Thoracic aorta (tissue), 2 donors: ENCODE results near the gene VIPR2. TPM values are rescaled to one million over a fixed set of nuclear protein-coding genes. Genes with fewer than 3 reads are reported as not detected.

Experiments used
- ATAC-seq: fragments of 150-250 bp; one replicate; pipeline ENCODE4 v1.8.0; 2017; ENCODE audit warnings: low read depth; ENCODE audit not compliant: insufficient number of reproducible peaks, low FRiP score
- DNase-seq: peaks from one replicate; pipeline ENCODE4 v3.0.0-alpha.2; 2020; ENCODE audit warnings: low spot score
- H3K27ac ChIP-seq, 2 donors: fragments of 200-600 bp; sonication (generic); 1 replicate in 1 of 2; 2 replicates in 1 of 2; pipeline ENCODE4 v1.5.1; 2016; ENCODE audit warnings: mild to moderate bottlenecking in 2 of 2, moderate library complexity in 2 of 2
- H3K27me3 ChIP-seq: fragments of 200-600 bp; sonication (generic); replicated peaks from 2 replicates; pipeline ENCODE4 v1.6.0; 2016; ENCODE audit warnings: mild to moderate bottlenecking; ENCODE audit not compliant: insufficient read depth
- H3K36me3 ChIP-seq: fragments of 200-600 bp; sonication (generic); one replicate; pipeline ENCODE4 v1.5.1; 2016
- H3K4me1 ChIP-seq, 2 donors: fragments of 200-600 bp; sonication (generic); 1 replicate in 1 of 2; 2 replicates in 1 of 2; pipeline versions ENCODE4 v1.5.1 to v1.6.0; 2016; ENCODE audit warnings: low read depth in 2 of 2, mild to moderate bottlenecking in 1 of 2; ENCODE audit not compliant: control insufficient read depth in 1 of 2
- H3K4me3 ChIP-seq: fragments of 200-600 bp; sonication (generic); 2 replicates; pipeline ENCODE4 v1.5.1; 2016; ENCODE audit warnings: mild to moderate bottlenecking
- H3K9me3 ChIP-seq: fragments of 200-600 bp; sonication (generic); 2 replicates; pipeline ENCODE4 v1.5.1; 2016
- total RNA-seq, 2 donors: library from RNA; depleted of rRNA; stranded (reverse); fragments of >200 nt; gene quantifications; one replicate each; pipeline versions ENCODE4 v1.1.0 to v1.2.3, GENCODE V29; 2016
- TF ChIP-seq, protein P1 (sequence below): fragments of 200-600 bp; sonication (generic); IDR thresholded peaks from one replicate; pipeline ENCODE4 v1.5.1; 2019; ENCODE audit warnings: antibody characterized with exemption

VIPR2 gene
- total RNA-seq, 2 donors from 2014 or later = 18.3 to 29.5 TPM

DNA sequence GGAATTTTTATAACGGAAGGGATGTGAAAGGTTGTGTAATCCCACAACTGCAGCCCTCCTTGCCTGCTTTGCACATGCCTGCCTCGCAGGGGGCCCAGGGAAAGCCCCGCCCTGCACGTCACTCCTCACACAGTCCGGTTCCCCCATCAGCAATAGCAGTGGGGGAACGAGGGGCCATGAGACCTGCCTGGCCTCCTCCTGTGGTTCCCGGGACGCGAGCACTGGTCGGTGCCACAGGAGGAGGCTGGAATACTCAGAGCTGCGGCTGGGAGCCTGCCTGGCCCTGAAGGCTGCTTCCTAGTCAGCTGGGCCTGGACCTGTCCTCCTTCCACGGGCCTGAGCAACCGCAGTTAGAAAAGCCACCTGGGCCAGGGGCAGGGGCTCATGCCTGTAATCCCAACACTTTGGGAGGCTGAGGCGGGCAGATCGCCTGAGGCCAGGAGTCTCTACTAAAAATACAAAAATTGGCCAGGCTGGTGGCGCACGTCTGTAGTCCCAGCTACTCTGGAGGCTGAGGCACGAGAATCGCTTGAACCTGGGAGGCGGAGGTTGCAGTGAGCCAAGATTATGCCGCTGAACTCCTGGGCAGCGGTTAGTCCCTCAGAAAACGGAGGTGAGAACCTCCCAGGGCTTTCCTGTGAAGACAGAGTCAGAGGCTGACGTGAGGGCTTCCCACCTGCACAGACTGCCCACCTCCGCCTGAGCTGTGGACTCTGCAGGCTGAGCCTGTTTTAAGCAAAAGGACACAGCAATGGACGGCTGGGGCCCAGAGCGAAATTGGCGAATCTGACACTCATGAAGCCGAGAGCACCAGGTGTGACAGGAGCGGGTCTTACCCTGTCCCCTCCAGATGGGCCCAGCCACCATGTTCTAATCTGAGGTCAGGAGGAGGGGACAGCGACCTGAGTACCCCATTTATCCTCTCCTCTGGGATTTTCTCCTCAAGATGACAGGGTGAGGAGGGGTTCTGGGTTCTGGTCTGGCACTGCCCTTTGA lies 52.9 kb downstream of the VIPR2 start:
- no peaks in the 10 kb centered on the region for H3K9me3 ChIP-seq

GRCh38 chr7:159091041-159091440 lies 53.6 kb downstream of the VIPR2 start:
- ATAC-seq = no peak
- DNase-seq = no peak
- H3K27ac ChIP-seq = peak overlapping the region; percentile 91 to 99

More for the DNA sequence above, 52.9 kb downstream of the VIPR2 start:
- no peaks in the 10 kb centered on the region for H3K27me3 ChIP-seq
- DNase-seq (no peak), ATAC-seq (no peak)
- peaks cover 37 to 57% of the 10 kb centered on the region in 2 donors for H3K4me1 ChIP-seq
- TF ChIP-seq, protein P1, sequence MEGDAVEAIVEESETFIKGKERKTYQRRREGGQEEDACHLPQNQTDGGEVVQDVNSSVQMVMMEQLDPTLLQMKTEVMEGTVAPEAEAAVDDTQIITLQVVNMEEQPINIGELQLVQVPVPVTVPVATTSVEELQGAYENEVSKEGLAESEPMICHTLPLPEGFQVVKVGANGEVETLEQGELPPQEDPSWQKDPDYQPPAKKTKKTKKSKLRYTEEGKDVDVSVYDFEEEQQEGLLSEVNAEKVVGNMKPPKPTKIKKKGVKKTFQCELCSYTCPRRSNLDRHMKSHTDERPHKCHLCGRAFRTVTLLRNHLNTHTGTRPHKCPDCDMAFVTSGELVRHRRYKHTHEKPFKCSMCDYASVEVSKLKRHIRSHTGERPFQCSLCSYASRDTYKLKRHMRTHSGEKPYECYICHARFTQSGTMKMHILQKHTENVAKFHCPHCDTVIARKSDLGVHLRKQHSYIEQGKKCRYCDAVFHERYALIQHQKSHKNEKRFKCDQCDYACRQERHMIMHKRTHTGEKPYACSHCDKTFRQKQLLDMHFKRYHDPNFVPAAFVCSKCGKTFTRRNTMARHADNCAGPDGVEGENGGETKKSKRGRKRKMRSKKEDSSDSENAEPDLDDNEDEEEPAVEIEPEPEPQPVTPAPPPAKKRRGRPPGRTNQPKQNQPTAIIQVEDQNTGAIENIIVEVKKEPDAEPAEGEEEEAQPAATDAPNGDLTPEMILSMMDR = no peak
- H3K36me3 ChIP-seq = no peaks in the 10 kb centered on the region
- H3K4me3 ChIP-seq = no peak overlapping the region
- peak overlapping the region; percentile 91 to 99 for H3K27ac ChIP-seq

DNA sequence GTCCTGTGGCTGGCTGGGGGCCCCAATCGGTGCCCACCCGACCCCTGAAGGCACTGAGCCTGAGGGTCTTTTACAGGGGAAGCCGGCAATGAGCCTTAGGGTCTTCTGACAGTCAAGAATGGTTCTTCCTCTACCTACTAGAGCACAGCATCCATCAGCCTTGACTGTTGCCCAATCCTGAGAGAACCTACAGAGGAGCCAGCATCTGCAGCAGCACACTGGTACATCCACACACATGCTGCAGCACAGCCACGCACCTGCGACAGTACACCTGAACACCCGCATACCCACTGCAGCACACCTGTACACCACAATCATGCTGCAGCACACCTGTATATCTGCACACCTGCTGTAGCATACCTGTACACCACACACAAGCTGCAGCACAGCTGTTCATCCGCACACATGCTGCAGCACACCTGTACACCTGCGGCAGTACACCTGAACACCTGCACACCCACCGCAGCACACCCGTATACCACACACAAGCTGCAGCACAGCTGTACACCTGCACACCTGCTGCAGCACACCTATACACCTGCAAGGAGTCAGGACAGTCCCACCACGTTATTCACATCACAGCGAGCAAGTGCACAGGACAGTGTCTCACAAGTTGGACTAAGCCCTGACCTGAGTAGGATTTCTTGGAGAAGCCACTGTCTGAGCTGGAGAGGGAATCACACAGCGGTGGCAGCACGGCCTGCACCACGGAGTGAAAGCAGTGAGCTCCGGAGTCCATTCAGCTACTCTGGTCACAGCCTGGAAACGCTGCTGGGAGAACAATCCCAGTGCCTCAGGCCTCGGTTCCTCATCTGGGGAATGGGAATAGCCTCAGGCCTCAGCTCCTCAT lies 56.4 kb downstream of the VIPR2 start:
- no peak overlapping the region for H3K4me3 ChIP-seq
- ATAC-seq = no peak
- H3K9me3 ChIP-seq = no peaks in the 10 kb centered on the region
- H3K4me1 ChIP-seq = peaks cover 11 to 22% of the 10 kb centered on the region in 2 donors
- DNase-seq = no peak
- TF ChIP-seq, protein P1 = no peak
- no peak overlapping the region for H3K27ac ChIP-seq
- no peaks in the 10 kb centered on the region for H3K36me3 ChIP-seq
- no peaks in the 10 kb centered on the region for H3K27me3 ChIP-seq

More at GRCh38 chr7:159091041-159091440, 53.6 kb downstream of the VIPR2 start:
- no peak overlapping the region for H3K4me3 ChIP-seq
- H3K27me3 ChIP-seq = no peaks in the 10 kb centered on the region
- H3K36me3 ChIP-seq = no peaks in the 10 kb centered on the region
- H3K4me1 ChIP-seq = peaks cover 30 to 50% of the 10 kb centered on the region in 2 donors
- no peaks in the 10 kb centered on the region for H3K9me3 ChIP-seq
- TF ChIP-seq, protein P1 = no peak

- ATAC-seq (no peak), DNase-seq (no peak)
- TF ChIP-seq, protein P1 = no peak
These were observed 58.3 kb downstream of the VIPR2 start for GRCh38 chr7:159086301-159086925.

More at GRCh38 chr7:159086301-159086925, 58.3 kb downstream of the VIPR2 start:
- Histone ChIP-seq H3K36me3 (no peaks in the 10 kb centered on the region), H3K4me3 (no peak overlapping the region), H3K9me3 (no peaks in the 10 kb centered on the region), H3K27ac (no peak overlapping the region), H3K27me3 (no peaks in the 10 kb centered on the region), H3K4me1 (peaks cover 2 to 6% of the 10 kb centered on the region in 2 donors)
